Bronchial epithelial cell (primary cell): ENCODE measurements around the gene ADRM1. TPM values are rescaled to one million over a fixed set of nuclear protein-coding genes. Genes with fewer than 3 reads are reported as not detected.

Experiments used
- DNase-seq: peaks from one replicate; pipeline ENCODE4 v3.0.0-alpha.2; 2010; ENCODE audit warnings: low read depth
- FAIRE-seq: peaks from 2 replicates; lab custom pipeline; 2011; peaks lifted over from hg19 to GRCh38; lab: Jason Lieb, UNC
- H3K27me3 ChIP-seq: 2 replicates; pipeline ENCODE4 v1.5.1; 2011; ENCODE audit warnings: low read length; ENCODE audit not compliant: control insufficient read depth, insufficient read depth
- H3K36me3 ChIP-seq: 2 replicates; pipeline ENCODE4 v1.5.1; 2011; ENCODE audit warnings: low read length; ENCODE audit not compliant: control insufficient read depth, insufficient read depth
- H3K4me3 ChIP-seq: 2 replicates; pipeline ENCODE4 v1.5.1; 2011; ENCODE audit warnings: mild to moderate bottlenecking, low read depth, low read length, control low read depth
- total RNA-seq: library from RNA; depleted of rRNA; stranded (reverse); fragments of >200 nt; gene quantifications from 2 replicates; pipeline ENCODE4 v1.2.1, GENCODE V29; 2014
- TF ChIP-seq, protein P1 (sequence below): IDR thresholded peaks from 2 replicates; pipeline ENCODE4 v1.5.1; 2011; ENCODE audit warnings: mild to moderate bottlenecking, moderate library complexity, low read length, control low read depth, inconsistent platforms; ENCODE audit not compliant: insufficient read depth, severe bottlenecking

The ADRM1 gene
- total RNA-seq, 1 donor from 2014 or later, result 145 TPM

GRCh38 chr20:62327726-62328495 is 25.1 kb downstream of the ADRM1 start:
- Histone ChIP-seq H3K36me3 (peaks cover 73% of the 10 kb centered on the region), H3K27me3 (no peaks in the 10 kb centered on the region), H3K4me3 (no peak overlapping the region)
- no peak for DNase-seq
- TF ChIP-seq, protein P1, sequence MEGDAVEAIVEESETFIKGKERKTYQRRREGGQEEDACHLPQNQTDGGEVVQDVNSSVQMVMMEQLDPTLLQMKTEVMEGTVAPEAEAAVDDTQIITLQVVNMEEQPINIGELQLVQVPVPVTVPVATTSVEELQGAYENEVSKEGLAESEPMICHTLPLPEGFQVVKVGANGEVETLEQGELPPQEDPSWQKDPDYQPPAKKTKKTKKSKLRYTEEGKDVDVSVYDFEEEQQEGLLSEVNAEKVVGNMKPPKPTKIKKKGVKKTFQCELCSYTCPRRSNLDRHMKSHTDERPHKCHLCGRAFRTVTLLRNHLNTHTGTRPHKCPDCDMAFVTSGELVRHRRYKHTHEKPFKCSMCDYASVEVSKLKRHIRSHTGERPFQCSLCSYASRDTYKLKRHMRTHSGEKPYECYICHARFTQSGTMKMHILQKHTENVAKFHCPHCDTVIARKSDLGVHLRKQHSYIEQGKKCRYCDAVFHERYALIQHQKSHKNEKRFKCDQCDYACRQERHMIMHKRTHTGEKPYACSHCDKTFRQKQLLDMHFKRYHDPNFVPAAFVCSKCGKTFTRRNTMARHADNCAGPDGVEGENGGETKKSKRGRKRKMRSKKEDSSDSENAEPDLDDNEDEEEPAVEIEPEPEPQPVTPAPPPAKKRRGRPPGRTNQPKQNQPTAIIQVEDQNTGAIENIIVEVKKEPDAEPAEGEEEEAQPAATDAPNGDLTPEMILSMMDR, result no peak
- no peak for FAIRE-seq

DNA sequence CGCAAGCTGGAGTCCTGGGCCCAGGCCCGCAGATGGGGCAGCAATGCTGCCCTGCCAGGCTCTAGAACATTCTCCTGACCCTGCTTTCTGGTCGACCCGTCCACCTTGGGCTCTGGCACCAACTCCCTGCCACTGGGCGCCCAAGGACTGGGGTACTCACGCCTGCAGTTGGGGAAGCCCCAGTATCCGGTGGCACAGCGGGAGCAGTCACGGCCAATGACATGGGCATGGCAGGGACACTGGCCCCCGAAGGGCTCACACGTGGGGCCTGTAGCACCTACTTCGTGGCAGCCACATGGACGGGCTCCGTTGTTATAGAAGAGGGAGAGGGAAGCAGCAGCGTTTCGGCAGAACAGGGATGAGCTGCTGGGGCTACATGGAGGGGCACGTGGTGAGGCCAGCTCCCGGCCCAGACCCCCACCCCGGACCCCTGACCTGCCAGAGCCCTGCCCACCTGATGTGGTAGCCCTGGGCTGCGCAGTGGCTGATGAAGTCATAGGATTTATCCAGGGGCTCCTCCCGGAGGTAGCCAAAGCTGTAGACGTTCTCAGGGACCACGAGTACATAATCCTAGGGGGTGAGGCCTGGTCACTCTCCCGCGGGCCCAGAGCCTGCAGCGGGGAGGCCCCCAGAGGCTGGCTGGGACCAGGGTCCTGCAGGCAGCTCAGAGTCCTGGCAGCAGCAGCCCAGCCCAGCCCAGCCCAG is 26.0 kb downstream of the ADRM1 start:
- FAIRE-seq (no peak), DNase-seq (no peak)
- TF ChIP-seq, protein P1, result no peak
- peaks cover 74% of the 10 kb centered on the region for H3K36me3 ChIP-seq
- H3K27me3 ChIP-seq, result no peaks in the 10 kb centered on the region
- no peak overlapping the region for H3K4me3 ChIP-seq

DNA sequence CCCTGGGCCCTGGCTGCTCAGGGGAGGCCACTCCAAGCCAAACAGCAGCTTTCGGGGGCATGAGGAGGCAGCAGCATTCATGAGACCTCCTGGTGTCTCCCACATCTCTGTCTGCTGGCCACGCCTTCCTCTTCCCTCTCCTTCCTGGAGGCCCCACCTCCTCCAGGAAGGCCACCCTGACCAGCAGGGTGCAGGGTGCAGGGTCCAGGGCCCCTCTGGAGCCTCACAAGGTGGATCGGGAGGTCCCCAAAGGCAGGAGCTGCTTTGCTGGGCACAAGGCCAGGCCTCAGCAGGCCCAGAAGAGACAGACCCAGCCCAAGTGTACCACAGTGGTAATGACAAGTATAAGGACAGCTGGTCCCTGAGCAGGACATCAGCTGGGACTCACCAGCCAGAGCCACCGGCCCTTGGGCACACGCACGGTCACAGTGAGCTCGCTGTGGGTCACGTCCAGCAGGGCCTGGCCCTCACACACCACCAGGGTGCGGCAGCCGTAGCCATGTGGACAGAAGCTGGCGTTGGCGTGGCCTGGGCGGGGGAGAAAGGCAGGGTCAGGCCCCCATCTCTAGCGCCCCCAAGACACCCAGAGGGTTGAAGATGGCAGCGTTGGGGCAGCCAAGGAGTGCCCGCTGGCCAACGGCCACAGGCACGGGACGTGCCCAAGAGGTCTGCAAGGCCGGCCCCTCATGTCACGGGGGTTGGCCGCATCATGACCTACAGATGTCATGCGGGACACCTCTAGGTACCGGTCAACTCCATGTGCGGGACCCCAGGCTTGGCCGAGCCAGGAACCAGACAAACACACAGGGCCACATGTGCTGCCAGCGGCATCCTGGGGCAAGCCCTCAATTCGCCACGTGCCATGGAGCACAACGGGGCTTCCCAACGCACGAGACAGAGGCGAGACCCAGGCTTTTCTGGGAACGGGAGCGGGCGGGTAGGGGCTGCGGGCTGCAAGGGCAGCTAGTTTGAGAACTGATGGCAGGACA is 26.9 kb downstream of the ADRM1 start:
- no peaks in the 10 kb centered on the region for H3K27me3 ChIP-seq
- FAIRE-seq (no peak), DNase-seq (no peak)
- H3K4me3 ChIP-seq, result no peak overlapping the region
- H3K36me3 ChIP-seq, result peaks cover 73% of the 10 kb centered on the region
- TF ChIP-seq, protein P1, result no peak

GRCh38 chr20:62330576-62331317 is 27.9 kb downstream of the ADRM1 start:
- FAIRE-seq, result no peak

More at GRCh38 chr20:62330576-62331317, 27.9 kb downstream of the ADRM1 start:
- TF ChIP-seq, protein P1, result peak; percentile 10
- no peaks in the 10 kb centered on the region for H3K27me3 ChIP-seq
- H3K36me3 ChIP-seq, result peaks cover 67% of the 10 kb centered on the region
- H3K4me3 ChIP-seq, result no peak overlapping the region
- peak; percentile 36 for DNase-seq
